Mucosa of rectum (tissue), 2 donors: ENCODE results near the gene TMEM61.

Experiments used
- H3K27ac ChIP-seq, 2 donors: one replicate each; pipeline ENCODE4 v1.7.0; 2013; ENCODE audit warnings: inconsistent platforms in 2 of 2, low read depth in 2 of 2, low read length in 2 of 2
- H3K27me3 ChIP-seq, 2 donors: one replicate each; pipeline ENCODE4 v1.7.0; 2013; ENCODE audit warnings: low read length in 2 of 2; ENCODE audit not compliant: control insufficient read depth in 2 of 2, insufficient read depth in 2 of 2
- H3K36me3 ChIP-seq, 2 donors: one replicate each; pipeline ENCODE4 v1.7.0; 2013; ENCODE audit warnings: low read length in 2 of 2; ENCODE audit not compliant: control insufficient read depth in 2 of 2, insufficient read depth in 2 of 2
- H3K4me1 ChIP-seq, 2 donors: one replicate each; pipeline ENCODE4 v1.7.0; 2013; ENCODE audit warnings: low read length in 2 of 2, mild to moderate bottlenecking in 1 of 2; ENCODE audit not compliant: control insufficient read depth in 2 of 2, insufficient read depth in 2 of 2
- H3K4me3 ChIP-seq, 2 donors: one replicate each; pipeline ENCODE4 v1.7.0; 2013; ENCODE audit warnings: low read length in 2 of 2
- H3K9ac ChIP-seq, 2 donors: one replicate each; pipeline ENCODE4 v1.7.0; 2013; ENCODE audit warnings: low read length in 2 of 2, low read depth in 1 of 2, mild to moderate bottlenecking in 1 of 2
- H3K9me3 ChIP-seq, 2 donors: one replicate each; pipeline ENCODE4 v1.7.0; 2013; ENCODE audit warnings: low read length in 2 of 2; ENCODE audit not compliant: control insufficient read depth in 2 of 2
- donor health status: healthy.
- donor health status: Normal muscosa, but diverticular disease.

Gene TMEM61

DNA sequence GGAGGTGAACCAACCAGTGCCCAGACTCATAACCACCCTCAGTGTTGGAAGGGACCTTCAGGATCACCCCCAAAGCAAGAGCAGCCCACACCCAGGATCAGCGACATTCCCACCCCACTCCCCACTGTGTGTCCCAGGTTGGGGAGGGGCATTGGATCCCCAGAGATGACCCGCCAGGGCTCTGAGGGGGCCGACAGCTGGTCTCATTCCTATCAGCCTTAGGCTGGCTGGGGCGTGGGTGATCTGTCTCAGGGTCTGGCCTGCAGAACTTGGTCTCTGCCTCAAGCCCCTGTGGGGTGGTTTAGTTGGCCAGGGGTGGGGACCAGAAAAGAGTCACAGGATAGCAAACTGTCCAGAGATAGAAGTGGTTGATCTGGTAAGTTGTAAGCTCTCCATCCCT is 10.5 kb downstream of the TMEM61 start:
- no peaks in the 10 kb centered on the region for H3K9me3 ChIP-seq
- no peak overlapping the region for H3K27ac ChIP-seq

DNA sequence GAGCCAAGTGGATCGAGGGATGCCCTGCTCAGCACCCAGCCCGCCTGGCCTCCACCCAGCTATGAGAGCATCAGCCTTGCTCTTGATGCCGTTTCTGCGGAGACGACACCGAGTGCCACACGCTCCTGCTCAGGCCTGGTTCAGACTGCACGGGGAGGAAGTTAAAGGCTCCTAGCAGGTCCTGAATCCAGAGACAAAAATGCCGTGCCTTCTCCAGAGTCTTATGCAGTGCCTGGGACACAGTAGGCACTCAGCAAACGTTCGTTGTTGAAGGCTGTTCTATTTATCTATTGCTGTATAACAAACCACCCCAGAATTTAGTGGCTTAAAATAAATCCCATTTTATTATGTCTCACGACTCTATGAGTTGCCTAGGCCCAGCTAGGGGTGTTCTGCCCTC is 11.5 kb downstream of the TMEM61 start:
- no peaks in the 10 kb centered on the region for H3K9me3 ChIP-seq
- no peaks in the 10 kb centered on the region for H3K36me3 ChIP-seq
- no peak overlapping the region for H3K4me3 ChIP-seq
- H3K27ac ChIP-seq = no peak overlapping the region
- H3K27me3 ChIP-seq = peaks cover 3 to 4% of the 10 kb centered on the region in 2 donors
- no peak overlapping the region for H3K9ac ChIP-seq
- peaks cover 4 to 22% of the 10 kb centered on the region in 2 donors for H3K4me1 ChIP-seq

More for the DNA sequence above, 10.5 kb downstream of the TMEM61 start:
- Histone ChIP-seq H3K36me3 (no peaks in the 10 kb centered on the region), H3K27me3 (peaks cover 0 to 2% of the 10 kb centered on the region in 2 donors), H3K4me3 (no peak overlapping the region), H3K4me1 (peaks cover 4 to 22% of the 10 kb centered on the region in 2 donors), H3K9ac (no peak overlapping the region)

GRCh38 chr1:54993140-54993539 is 12.7 kb downstream of the TMEM61 start:
- H3K4me1 ChIP-seq = peaks cover 4 to 20% of the 10 kb centered on the region in 2 donors

GRCh38 chr1:54994355-54994990 is 14.0 kb downstream of the TMEM61 start:
- Histone ChIP-seq H3K4me3 (no peak overlapping the region), H3K4me1 (peaks cover 0 to 8% of the 10 kb centered on the region in 2 donors), H3K27me3 (peaks cover 12 to 15% of the 10 kb centered on the region in 2 donors), H3K9me3 (no peaks in the 10 kb centered on the region), H3K9ac (no peak overlapping the region), H3K36me3 (no peaks in the 10 kb centered on the region), H3K27ac (no peak overlapping the region)

More at GRCh38 chr1:54993140-54993539, 12.7 kb downstream of the TMEM61 start:
- peaks cover 12 to 15% of the 10 kb centered on the region in 2 donors for H3K27me3 ChIP-seq
- no peaks in the 10 kb centered on the region for H3K9me3 ChIP-seq
- H3K4me3 ChIP-seq = no peak overlapping the region
- no peak overlapping the region for H3K9ac ChIP-seq
- H3K27ac ChIP-seq = no peak overlapping the region
- no peaks in the 10 kb centered on the region for H3K36me3 ChIP-seq

DNA sequence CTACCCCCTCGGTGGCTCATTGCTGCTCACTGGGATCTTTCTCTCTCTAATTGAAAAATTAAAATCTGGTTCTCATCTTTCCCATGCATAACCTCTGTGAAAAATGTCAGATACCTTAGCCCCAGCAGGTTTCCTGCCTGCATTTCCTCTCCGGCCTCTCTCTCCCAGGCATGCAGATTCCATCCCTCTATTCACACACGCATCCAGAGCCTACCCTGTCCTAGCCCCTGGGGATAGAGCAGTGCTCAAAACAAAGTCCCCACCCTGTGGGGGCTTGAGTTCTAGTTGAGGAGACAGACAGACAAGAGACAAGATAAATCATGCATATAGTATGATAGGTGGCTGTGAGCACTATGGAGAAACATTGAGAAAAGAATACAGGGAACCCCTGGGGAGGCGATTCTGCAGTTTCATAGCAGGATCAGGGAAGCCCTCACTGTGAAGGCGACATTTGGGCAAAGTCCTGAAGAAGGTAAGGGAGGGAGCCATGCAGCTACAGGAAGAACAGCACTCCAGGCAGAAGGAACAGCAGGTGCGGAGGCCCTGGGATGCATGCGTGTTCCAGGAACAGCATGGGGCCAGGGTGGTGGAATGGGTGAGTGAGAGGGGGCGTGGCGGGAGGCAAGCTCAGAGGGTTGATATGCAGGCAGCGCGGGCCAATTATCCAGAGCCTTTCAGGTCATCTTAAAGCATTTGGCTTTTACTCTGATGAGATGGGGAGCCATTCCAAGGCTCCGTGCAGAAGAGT is 14.8 kb downstream of the TMEM61 start:
- no peak overlapping the region for H3K9ac ChIP-seq
- no peaks in the 10 kb centered on the region for H3K36me3 ChIP-seq
- peaks cover 0 to 1% of the 10 kb centered on the region in 2 donors for H3K4me1 ChIP-seq
- H3K9me3 ChIP-seq = no peaks in the 10 kb centered on the region
- H3K27ac ChIP-seq = no peak overlapping the region
- H3K4me3 ChIP-seq = no peak overlapping the region
- peaks cover 12 to 15% of the 10 kb centered on the region in 2 donors for H3K27me3 ChIP-seq

DNA sequence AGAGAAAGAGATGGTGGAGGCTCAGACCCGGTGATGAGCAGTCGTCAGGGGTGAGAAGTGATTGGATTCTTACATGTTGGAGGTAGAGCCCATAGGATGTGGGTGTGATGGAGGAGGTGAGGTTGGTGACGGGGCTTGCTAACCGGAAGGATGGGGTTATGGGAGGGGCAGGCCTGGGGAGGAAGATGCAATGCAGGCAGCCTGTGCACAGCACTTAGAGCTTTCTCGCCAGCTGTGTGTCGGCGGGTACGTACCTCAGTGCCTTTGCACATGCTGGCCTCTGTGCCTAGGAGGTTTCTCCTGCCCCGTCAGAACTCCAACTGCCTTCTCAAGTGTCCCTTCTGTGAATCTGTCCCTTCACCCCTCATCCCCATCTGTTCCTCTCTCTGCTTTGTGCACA is 15.4 kb downstream of the TMEM61 start:
- Histone ChIP-seq H3K9ac (no peak overlapping the region), H3K4me3 (no peak overlapping the region), H3K27me3 (peaks cover 12 to 15% of the 10 kb centered on the region in 2 donors), H3K36me3 (no peaks in the 10 kb centered on the region), H3K9me3 (no peaks in the 10 kb centered on the region), H3K4me1 (no peaks in the 10 kb centered on the region), H3K27ac (no peak overlapping the region)

DNA sequence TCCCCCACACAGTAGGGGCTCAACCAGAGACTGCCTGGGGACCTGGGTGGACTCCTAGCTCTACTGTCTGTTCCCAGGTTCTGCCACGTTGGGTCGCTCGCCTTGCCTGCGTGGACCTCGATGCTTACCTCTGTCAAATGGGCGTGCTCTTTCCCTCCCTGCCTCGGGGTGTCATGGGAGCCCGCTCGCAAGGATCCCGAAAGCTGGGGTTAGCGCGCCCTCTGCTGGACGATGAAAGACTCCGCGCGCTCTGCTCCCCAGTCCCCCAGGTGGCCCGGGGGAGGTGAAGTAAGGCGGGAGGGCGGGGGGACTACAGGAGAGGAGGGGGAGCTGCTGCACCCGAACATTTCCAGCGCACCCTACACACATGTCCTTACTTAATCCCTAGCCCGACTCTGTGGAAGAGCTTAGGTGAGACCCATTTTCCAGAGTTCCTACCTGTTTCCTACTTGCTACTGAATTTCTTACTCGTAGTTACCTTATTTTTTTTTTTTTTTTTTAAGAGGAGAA is 16.0 kb downstream of the TMEM61 start:
- H3K4me3 ChIP-seq = peak overlapping the region in 1 of 2 donors; percentile 13
- no peaks in the 10 kb centered on the region for H3K9me3 ChIP-seq
- H3K36me3 ChIP-seq = no peaks in the 10 kb centered on the region
- no peaks in the 10 kb centered on the region for H3K4me1 ChIP-seq
- H3K27ac ChIP-seq = no peak overlapping the region
- H3K27me3 ChIP-seq = peaks cover 12 to 15% of the 10 kb centered on the region in 2 donors
- no peak overlapping the region for H3K9ac ChIP-seq

DNA sequence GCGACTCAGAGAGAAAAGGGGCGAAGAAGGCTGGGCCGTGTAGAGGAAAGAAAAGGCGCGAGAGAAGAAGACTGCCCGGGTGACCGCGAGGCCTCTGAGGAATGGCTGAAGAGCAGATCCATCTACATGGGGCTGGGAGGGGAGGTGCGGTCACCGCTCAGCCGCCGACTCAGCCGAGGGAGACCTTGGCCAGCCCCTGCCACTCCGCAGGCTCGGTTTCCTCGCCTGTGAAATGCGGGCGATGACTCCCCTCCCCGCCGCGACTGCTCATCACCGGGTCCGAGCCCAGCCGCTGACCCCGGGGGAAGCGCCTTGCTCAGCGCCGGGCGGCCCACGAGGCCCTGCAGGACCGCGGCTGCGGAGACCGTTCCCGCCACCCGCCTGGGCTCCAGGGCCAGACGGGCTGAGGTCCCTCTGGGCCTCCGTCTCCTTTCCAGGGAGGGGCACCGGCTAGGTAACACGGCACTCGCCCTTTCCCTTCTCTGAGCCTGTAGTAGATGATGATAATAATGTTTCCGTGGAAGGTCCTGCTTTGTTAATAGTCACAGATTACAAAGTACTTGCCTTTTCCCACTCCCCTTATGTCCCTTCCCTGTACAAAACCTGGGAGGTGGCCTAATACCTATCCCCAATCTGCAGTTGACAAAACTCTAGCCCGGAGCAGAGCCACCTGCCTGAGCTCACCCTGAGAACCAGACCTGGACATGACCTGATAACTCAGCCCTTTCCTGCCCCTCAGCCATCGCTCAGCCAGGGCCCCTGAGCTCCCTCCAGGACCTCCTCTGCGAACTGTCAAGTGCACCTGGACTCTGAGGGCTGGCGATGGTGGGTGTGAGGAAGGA is 16.7 kb downstream of the TMEM61 start:
- H3K27ac ChIP-seq = no peak overlapping the region
- H3K36me3 ChIP-seq = no peaks in the 10 kb centered on the region
- no peaks in the 10 kb centered on the region for H3K9me3 ChIP-seq
- no peak overlapping the region for H3K4me3 ChIP-seq
- no peak overlapping the region for H3K9ac ChIP-seq
- H3K4me1 ChIP-seq = no peaks in the 10 kb centered on the region
- H3K27me3 ChIP-seq = peaks cover 12 to 15% of the 10 kb centered on the region in 2 donors

GRCh38 chr1:54997711-54997986 is 17.2 kb downstream of the TMEM61 start:
- Histone ChIP-seq H3K36me3 (no peaks in the 10 kb centered on the region), H3K27ac (no peak overlapping the region), H3K27me3 (peaks cover 12 to 15% of the 10 kb centered on the region in 2 donors), H3K4me3 (no peak overlapping the region), H3K9me3 (no peaks in the 10 kb centered on the region), H3K4me1 (no peaks in the 10 kb centered on the region), H3K9ac (no peak overlapping the region)

DNA sequence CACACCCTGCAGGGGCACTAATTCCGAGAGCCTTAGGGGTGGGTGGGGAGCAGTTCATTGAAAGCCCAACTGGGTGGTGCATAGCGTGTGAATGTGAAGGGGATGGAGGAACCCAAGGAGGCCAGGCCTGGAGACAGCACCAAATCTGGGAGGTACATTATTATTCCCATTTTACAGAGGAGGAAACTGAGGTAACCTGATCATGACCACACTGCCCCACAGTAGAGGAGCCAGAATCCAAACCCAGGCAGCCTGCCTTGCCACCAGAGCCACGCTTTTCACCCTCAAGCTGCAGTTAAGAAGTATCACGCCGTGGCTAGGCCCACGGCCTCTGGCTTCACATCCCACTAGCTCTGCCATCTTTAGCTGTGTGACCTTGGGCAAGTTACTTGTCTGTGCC is 17.7 kb downstream of the TMEM61 start:
- H3K4me3 ChIP-seq = no peak overlapping the region
- no peak overlapping the region for H3K9ac ChIP-seq
- no peak overlapping the region for H3K27ac ChIP-seq
- peaks cover 12 to 15% of the 10 kb centered on the region in 2 donors for H3K27me3 ChIP-seq
- no peaks in the 10 kb centered on the region for H3K9me3 ChIP-seq
- H3K4me1 ChIP-seq = no peaks in the 10 kb centered on the region
- H3K36me3 ChIP-seq = no peaks in the 10 kb centered on the region
